ENCODE results near the gene ADAM21. TPM values are rescaled to one million over a fixed set of nuclear protein-coding genes. Genes with fewer than 3 reads are reported as not detected.
A peak's percentile ranks its signal among the peaks of the same experiment; 100 is the strongest.
"Not testable (repeated sequence)": the region's sequence is repeated elsewhere in the genome, so short reads cannot be mapped to it uniquely, and the experiment has no call there.

Gene ADAM21
- total RNA-seq (under 1 TPM in 2 of 7 donors, not detected in 5; 0.07 to 0.20 TPM), polyA plus RNA-seq (under 1 TPM; 0.10 to 0.60 TPM)
- long read RNA-seq, donor 1 = 0 reads
- long read RNA-seq, donor 2 = 0 reads
- long read RNA-seq, donor 3 = 0 reads

- intact Hi-C loops (cut with DNase I) = no loop called here
- no peak for TF ChIP-seq EP300 (IDR thresholded peaks at IDR 0.05)
- no peak for TF ChIP-seq POLR2A (IDR thresholded peaks at IDR 0.05)
- TF ChIP-seq, protein P1, sequence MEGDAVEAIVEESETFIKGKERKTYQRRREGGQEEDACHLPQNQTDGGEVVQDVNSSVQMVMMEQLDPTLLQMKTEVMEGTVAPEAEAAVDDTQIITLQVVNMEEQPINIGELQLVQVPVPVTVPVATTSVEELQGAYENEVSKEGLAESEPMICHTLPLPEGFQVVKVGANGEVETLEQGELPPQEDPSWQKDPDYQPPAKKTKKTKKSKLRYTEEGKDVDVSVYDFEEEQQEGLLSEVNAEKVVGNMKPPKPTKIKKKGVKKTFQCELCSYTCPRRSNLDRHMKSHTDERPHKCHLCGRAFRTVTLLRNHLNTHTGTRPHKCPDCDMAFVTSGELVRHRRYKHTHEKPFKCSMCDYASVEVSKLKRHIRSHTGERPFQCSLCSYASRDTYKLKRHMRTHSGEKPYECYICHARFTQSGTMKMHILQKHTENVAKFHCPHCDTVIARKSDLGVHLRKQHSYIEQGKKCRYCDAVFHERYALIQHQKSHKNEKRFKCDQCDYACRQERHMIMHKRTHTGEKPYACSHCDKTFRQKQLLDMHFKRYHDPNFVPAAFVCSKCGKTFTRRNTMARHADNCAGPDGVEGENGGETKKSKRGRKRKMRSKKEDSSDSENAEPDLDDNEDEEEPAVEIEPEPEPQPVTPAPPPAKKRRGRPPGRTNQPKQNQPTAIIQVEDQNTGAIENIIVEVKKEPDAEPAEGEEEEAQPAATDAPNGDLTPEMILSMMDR (IDR thresholded peaks at IDR 0.05) = no peak
- Histone ChIP-seq H3K9me3 (no peaks in the 10 kb centered on the region), H3K36me3 (no peaks in the 10 kb centered on the region), H3K4me1 (ENCODE audit: insufficient read depth) (no peaks in the 10 kb centered on the region), H3K27ac (no peak within 1 kb of the TSS), H3K4me3 (no peak within 1 kb of the TSS), H3K27me3 (no peaks in the 10 kb centered on the region)
- 92 to 94% (median 94%) methylated on average over 1 of the region's 1 CpG for WGBS, 3 donors
- DNase-seq = no peak
Measured at GRCh38 chr14:70451874-70452273, at the start of gene ADAM21. ADAM21 (plus strand) TSS chr14:70452174; CDS start chr14:70457500, 5,326 bp downstream.

- 11 to 26% (median 24%) methylated on average over 4 of the region's 4 CpGs for WGBS, 3 donors
- H3K27me3 ChIP-seq; H3K9me3 ChIP-seq; H3K27ac ChIP-seq; H3K4me1 ChIP-seq (ENCODE audit: insufficient read depth); intact Hi-C loops (cut with DNase I); H3K4me3 ChIP-seq; DNase-seq; H3K36me3 ChIP-seq: not testable (repeated sequence)
Measured at GRCh38 chr14:70403335-70403734, 48.6 kb upstream of the ADAM21 start.

GRCh38 chr14:70406216-70406615 is 45.8 kb upstream of the ADAM21 start:
- H3K4me3 ChIP-seq; intact Hi-C loops (cut with DNase I); H3K4me1 ChIP-seq (ENCODE audit: insufficient read depth); H3K36me3 ChIP-seq; DNase-seq; H3K27me3 ChIP-seq; H3K27ac ChIP-seq; H3K9me3 ChIP-seq: not testable (repeated sequence)
- WGBS, 3 donors = 37 to 67% (median 49%) methylated on average over 4 of the region's 4 CpGs

DNA sequence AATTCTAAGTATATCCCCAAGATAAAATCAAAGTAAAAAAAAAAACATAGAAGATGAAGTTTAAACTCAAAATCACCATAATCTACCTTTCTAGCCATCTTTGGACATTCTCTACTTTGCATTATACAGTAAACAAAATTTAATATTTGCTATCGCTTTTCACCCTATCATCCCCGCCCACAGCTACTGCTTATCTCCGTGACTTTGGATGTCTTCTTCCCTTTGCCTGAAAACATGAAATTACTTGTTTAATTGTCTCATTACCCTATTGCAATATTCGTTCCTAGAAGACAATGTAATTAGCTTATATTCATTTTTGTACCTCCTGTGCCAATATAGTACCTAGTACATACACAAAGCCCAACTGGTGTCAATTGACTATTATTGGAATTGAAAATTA is 44.4 kb upstream of the ADAM21 start:
- intact Hi-C loops (cut with DNase I) = no loop called here
- Histone ChIP-seq H3K9me3 (no peaks in the 10 kb centered on the region), H3K27ac (no peak overlapping the region), H3K36me3 (no peaks in the 10 kb centered on the region), H3K4me3 (no peak overlapping the region), H3K27me3 (no peaks in the 10 kb centered on the region), H3K4me1 (ENCODE audit: insufficient read depth) (peaks cover 7% of the 10 kb centered on the region)
- no peak for DNase-seq
- TF ChIP-seq EP300 (IDR thresholded peaks at IDR 0.05) (no peak), POLR2A (IDR thresholded peaks at IDR 0.05) (no peak)
- TF ChIP-seq, protein P1 (IDR thresholded peaks at IDR 0.05) = no peak
- WGBS, 3 donors = 89 to 90% (median 90%) methylated on average over 4 of the region's 4 CpGs

- Histone ChIP-seq H3K4me3 (peak overlapping the region; percentile 66), H3K27me3 (no peaks in the 10 kb centered on the region), H3K27ac (no peak overlapping the region), H3K4me1 (ENCODE audit: insufficient read depth) (peaks cover 3% of the 10 kb centered on the region), H3K36me3 (no peaks in the 10 kb centered on the region), H3K9me3 (no peaks in the 10 kb centered on the region)
- 28 to 41% (median 31%) methylated on average over 2 of the region's 2 CpGs for WGBS, 3 donors
- intact Hi-C loops (cut with DNase I) = no loop called here
- TF ChIP-seq, protein P1 (IDR thresholded peaks at IDR 0.05) = no peak
- TF ChIP-seq POLR2A (IDR thresholded peaks at IDR 0.05) (no peak), EP300 (IDR thresholded peaks at IDR 0.05) (no peak)
- no peak for DNase-seq
Measured at GRCh38 chr14:70415788-70416187, 36.2 kb upstream of the ADAM21 start.
